HepG2 (cell line): ENCODE measurements around the gene TMEM165. TPM values are rescaled to one million over a fixed set of nuclear protein-coding genes. Genes with fewer than 3 reads are reported as not detected.

Experiments used
- ATAC-seq: fragments of 200-7000 bp; cut with Tn5 transposase; 3 replicates; pipeline ENCODE4 v1.9.1; 2020; ENCODE audit warnings: mild to moderate bottlenecking, moderate library complexity
- BruUV-seq: library from RNA; stranded (reverse); fragments of 400-500 nt; replicated peaks from 2 replicates; lab custom pipeline; 2021; lab: Mats Ljungman, UMichigan
- CTCF ChIA-PET: fragments of 300-600 bp; formaldehyde crosslinking; extraction: SDS; loops from one replicate; lab custom pipeline; 2021; ENCODE audit warnings: low total read pairs, inconsistent platforms, low intra/inter-chr PET ratio; lab: Yijun Ruan, JAX
- POLR2A ChIA-PET: fragments of 350-600 bp; sonication (Branson Sonifier 250); formaldehyde crosslinking; loops from one replicate; lab custom pipeline; 2020; ENCODE audit warnings: antibody characterized with exemption, inconsistent platforms; lab: Yijun Ruan, JAX
- DNase-seq: peaks from one replicate; pipeline ENCODE4 v3.0.0-alpha.2; 2015; ENCODE audit warnings: low spot score
- FAIRE-seq: peaks from 3 replicates; lab custom pipeline; 2011; peaks lifted over from hg19 to GRCh38; lab: Jason Lieb, UNC
- H2AFZ ChIP-seq: one replicate; pipeline ENCODE4 v1.6.1; 2011; ENCODE audit warnings: low read length, inconsistent platforms
- H3K27ac ChIP-seq: fragments of 300-600 bp; 3 replicates; pipeline ENCODE4 v1.8.0; 2011; ENCODE audit warnings: mixed run types, mild to moderate bottlenecking, mixed read lengths, low read length, inconsistent platforms; ENCODE audit not compliant: insufficient read depth; ENCODE audit errors: extremely low read length
- H3K27me3 ChIP-seq, 2 experiments: fragments of 200-600 bp in 1 of 2; 2 replicates in 1 of 2; 3 replicates in 1 of 2; pipeline versions ENCODE4 v1.6.0 to v1.8.0; 2011; ENCODE audit warnings: low read length in 2 of 2, mild to moderate bottlenecking in 2 of 2, moderate library complexity in 2 of 2, inconsistent platforms in 1 of 2; ENCODE audit not compliant: insufficient read depth in 2 of 2, control insufficient read depth in 1 of 2
- H3K36me3 ChIP-seq, 2 experiments: fragments of 200-600 bp in 1 of 2; replicated peaks in 1 of 2; 2 replicates in 1 of 2; 3 replicates in 1 of 2; pipeline versions ENCODE4 v1.5.1 to v1.8.0; 2011; ENCODE audit warnings: low read length in 2 of 2, inconsistent platforms in 1 of 2; ENCODE audit not compliant: insufficient read depth in 2 of 2, control insufficient read depth in 1 of 2
- H3K4me1 ChIP-seq: 2 replicates; pipeline ENCODE4 v1.5.1; 2012; ENCODE audit warnings: low read length, inconsistent platforms; ENCODE audit not compliant: insufficient read depth
- H3K4me2 ChIP-seq: 2 replicates; pipeline ENCODE4 v1.6.0; 2011; ENCODE audit warnings: low read depth, low read length, inconsistent platforms
- H3K4me3 ChIP-seq, 3 experiments: fragments of 200-600 bp in 1 of 3; sonication (generic), shearing (Covaris generic) in 1 of 3; replicated peaks in 1 of 3; 2 replicates each; pipeline ENCODE4 v1.5.1; 2011 to 2016; ENCODE audit warnings: low read length in 3 of 3, inconsistent platforms in 2 of 3, low read depth in 2 of 3, mild to moderate bottlenecking in 2 of 3, control low read depth in 1 of 3, mixed read lengths in 1 of 3; ENCODE audit not compliant: insufficient read depth in 1 of 3
- H3K79me2 ChIP-seq: one replicate; pipeline ENCODE4 v1.6.1; 2011; ENCODE audit warnings: low read length, inconsistent platforms; ENCODE audit not compliant: insufficient read depth
- H3K9ac ChIP-seq: 2 replicates; pipeline ENCODE4 v1.6.0; 2011; ENCODE audit warnings: mild to moderate bottlenecking, low read depth, low read length, inconsistent platforms; ENCODE audit not compliant: insufficient read depth
- H3K9me3 ChIP-seq: 2 replicates; pipeline ENCODE4 v1.5.1; 2012; ENCODE audit warnings: mild to moderate bottlenecking, low read length
- H4K20me1 ChIP-seq: 2 replicates; pipeline ENCODE4 v1.6.0; 2011; ENCODE audit warnings: inconsistent platforms, mild to moderate bottlenecking, low read length, moderate library complexity; ENCODE audit not compliant: insufficient read depth
- BRCA1 ChIP-seq: sonication (generic); formaldehyde crosslinking; IDR thresholded peaks from 2 replicates; pipeline ENCODE4 v1.4.0; 2020; ENCODE audit warnings: missing genetic modification reagents
- SIN3B ChIP-seq: fragments of 150-350 bp; IDR thresholded peaks from 2 replicates; pipeline ENCODE4 v1.6.1; 2014; ENCODE audit warnings: low read length
- ZNF143 ChIP-seq: sonication (generic); formaldehyde crosslinking; IDR thresholded peaks from 2 replicates; pipeline ENCODE4 v1.4.0; 2020; ENCODE audit warnings: missing genetic modification reagents
- ZNF512B ChIP-seq: sonication (generic); formaldehyde crosslinking; IDR thresholded peaks from 2 replicates; pipeline ENCODE4 v1.5.1; 2020; ENCODE audit warnings: missing genetic modification reagents, mild to moderate bottlenecking, borderline replicate concordance
- ZSCAN9 ChIP-seq: IDR thresholded peaks from 2 replicates; pipeline ENCODE4 v1.6.1; 2016; ENCODE audit warnings: borderline replicate concordance
- WGBS: methylation state at CpG from one replicate; pipeline ENCODE4 v1.1.6; 2017; ENCODE audit warnings: low lambda C conversion rate; 5-methylcytosine and 5-hydroxymethylcytosine counted together
- in situ Hi-C: cut with HindIII; loops from 2 replicates; pipeline ENCODE4 v1.10.0; 2017; ENCODE audit warnings: low pct_unique_long_range_greater_than_20kb; ENCODE audit not compliant: extremely low pct_ligation_motif_present
- intact Hi-C: fragments of 100-400 bp; cut with micrococcal nuclease; formaldehyde crosslinking; loops from one replicate; pipeline ENCODE4 v1.10.0; 2022; ENCODE audit not compliant: unreplicated experiment
- polyA plus RNA-seq, 8 experiments: library from polyadenylated mRNA; depleted of rRNA in 3 of 8; stranded (reverse) in 7 of 8; unstranded in 1 of 8; fragments of >200 nt; fragmentation: Illumina TruSeq in 4 of 8; extraction: Trizol in 4 of 8; gene quantifications; 2 replicates each; pipeline versions ENCODE4 v1.2.1 to v1.2.3, GENCODE V29; 2011 to 2016; ENCODE audit warnings: low read depth in 4 of 8, missing spikeins in 1 of 8, mixed read lengths in 1 of 8; ENCODE audit not compliant: insufficient read depth in 1 of 8
- total RNA-seq, 5 experiments: library from RNA; depleted of rRNA; stranded (reverse); fragments of >200 nt; fragmentation: Illumina TruSeq; extraction: Trizol; gene quantifications; 2 replicates each; pipeline ENCODE4 v1.2.3, GENCODE V29; 2016; ENCODE audit warnings: low read depth in 1 of 5
- TF ChIP-seq, protein P1 (sequence below): sonication (generic); formaldehyde crosslinking; IDR thresholded peaks from 2 replicates; pipeline ENCODE4 v1.4.0; 2020; ENCODE audit warnings: missing genetic modification reagents

TMEM165 gene
- total and polyA plus RNA-seq, 2 of the 13 experiments (the other 11 are each of a cell fraction or from before 2014, with no cell fraction given) = 54.6 to 103 TPM

GRCh38 chr4:55458164-55458563, 62.4 kb downstream of the TMEM165 start:
- Histone ChIP-seq H3K27ac (no peak overlapping the region), H3K4me3 (no peak overlapping the region), H2AFZ (no peak overlapping the region), H3K79me2 (no peaks in the 10 kb centered on the region), H3K4me1 (no peaks in the 10 kb centered on the region), H4K20me1 (no peaks in the 10 kb centered on the region), H3K27me3 (no peaks in the 10 kb centered on the region), H3K36me3 (peaks cover 0 to 2% of the 10 kb centered on the region in 2 experiments; a peak in 2 of 5 replicates), H3K9ac (no peak overlapping the region), H3K4me2 (no peak overlapping the region), H3K9me3 (no peaks in the 10 kb centered on the region)
- TF ChIP-seq ZSCAN9 (no peak), ZNF512B (CRISPR knock-in tag) (no peak), BRCA1 (CRISPR knock-in tag) (no peak), SIN3B (no peak), ZNF143 (no peak)
- TF ChIP-seq, protein P1, sequence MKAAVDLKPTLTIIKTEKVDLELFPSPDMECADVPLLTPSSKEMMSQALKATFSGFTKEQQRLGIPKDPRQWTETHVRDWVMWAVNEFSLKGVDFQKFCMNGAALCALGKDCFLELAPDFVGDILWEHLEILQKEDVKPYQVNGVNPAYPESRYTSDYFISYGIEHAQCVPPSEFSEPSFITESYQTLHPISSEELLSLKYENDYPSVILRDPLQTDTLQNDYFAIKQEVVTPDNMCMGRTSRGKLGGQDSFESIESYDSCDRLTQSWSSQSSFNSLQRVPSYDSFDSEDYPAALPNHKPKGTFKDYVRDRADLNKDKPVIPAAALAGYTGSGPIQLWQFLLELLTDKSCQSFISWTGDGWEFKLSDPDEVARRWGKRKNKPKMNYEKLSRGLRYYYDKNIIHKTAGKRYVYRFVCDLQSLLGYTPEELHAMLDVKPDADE (CRISPR knock-in tag) = no peak
- in situ Hi-C loops (loop anchor here (25.0 kb wide), 1 partner anchor 279 kb away; no protein-coding TSS in a partner anchor), intact Hi-C loops (no loop called here)
- no TSS peak for BruUV-seq
- no peak for ATAC-seq
- 94% methylated on average over 5 of the region's 5 CpGs for WGBS
- no peak for FAIRE-seq
- ChIA-PET CTCF (no interaction called here), POLR2A (no interaction called here)
- no peak for DNase-seq
